Muscle layer of duodenum (tissue), 2 donors: ENCODE data around the gene ADAM22.

Experiments
- H3K27ac ChIP-seq: one replicate; pipeline ENCODE4 v1.7.0; 2013; ENCODE audit warnings: mild to moderate bottlenecking, low read length
- H3K27me3 ChIP-seq: one replicate; pipeline ENCODE4 v1.7.0; 2013; ENCODE audit warnings: low read depth, mild to moderate bottlenecking, control low read depth, low read length
- H3K36me3 ChIP-seq, 2 donors: one replicate each; pipeline ENCODE4 v1.7.0; 2013; ENCODE audit warnings: low read length in 2 of 2, control low read depth in 1 of 2, mild to moderate bottlenecking in 1 of 2; ENCODE audit not compliant: insufficient read depth in 2 of 2, control insufficient read depth in 1 of 2
- H3K4me1 ChIP-seq, 2 donors: one replicate each; pipeline ENCODE4 v1.7.0; 2013; ENCODE audit warnings: low read length in 2 of 2, mild to moderate bottlenecking in 2 of 2, control low read depth in 1 of 2, moderate library complexity in 1 of 2; ENCODE audit not compliant: insufficient read depth in 2 of 2, control insufficient read depth in 1 of 2
- H3K4me3 ChIP-seq, 2 donors: one replicate each; pipeline ENCODE4 v1.7.0; 2013; ENCODE audit warnings: low read length in 2 of 2, low read depth in 1 of 2, mild to moderate bottlenecking in 1 of 2
- H3K9me3 ChIP-seq, 2 donors: one replicate each; pipeline ENCODE4 v1.7.0; 2013; ENCODE audit warnings: low read length in 2 of 2, control low read depth in 1 of 2, mild to moderate bottlenecking in 1 of 2; ENCODE audit not compliant: control insufficient read depth in 1 of 2
- donor health status: healthy.

Gene ADAM22

DNA sequence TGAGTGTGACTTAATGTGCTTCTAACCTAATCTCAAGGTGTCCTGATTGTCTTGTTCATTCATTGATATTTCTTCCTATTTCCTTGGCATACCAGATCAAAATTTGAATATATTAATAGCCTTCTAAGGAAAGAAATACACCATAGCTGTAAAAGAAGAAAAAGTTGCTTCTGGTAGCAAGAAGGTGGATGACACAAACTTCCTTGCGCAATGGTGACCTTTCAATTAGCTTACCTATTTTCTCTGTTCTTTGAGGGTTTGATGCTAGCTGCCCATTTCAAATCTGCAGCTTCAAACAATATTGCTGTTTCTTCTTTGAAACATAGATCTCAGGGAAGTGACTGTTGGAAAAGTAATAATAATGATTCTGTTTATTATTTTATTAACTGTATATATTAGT is 108.8 kb downstream of the ADAM22 start:
- H3K4me3 ChIP-seq: no peak overlapping the region
- no peaks in the 10 kb centered on the region for H3K4me1 ChIP-seq
- no peaks in the 10 kb centered on the region for H3K27me3 ChIP-seq
- no peak overlapping the region for H3K27ac ChIP-seq
- no peaks in the 10 kb centered on the region for H3K9me3 ChIP-seq
- no peaks in the 10 kb centered on the region for H3K36me3 ChIP-seq

DNA sequence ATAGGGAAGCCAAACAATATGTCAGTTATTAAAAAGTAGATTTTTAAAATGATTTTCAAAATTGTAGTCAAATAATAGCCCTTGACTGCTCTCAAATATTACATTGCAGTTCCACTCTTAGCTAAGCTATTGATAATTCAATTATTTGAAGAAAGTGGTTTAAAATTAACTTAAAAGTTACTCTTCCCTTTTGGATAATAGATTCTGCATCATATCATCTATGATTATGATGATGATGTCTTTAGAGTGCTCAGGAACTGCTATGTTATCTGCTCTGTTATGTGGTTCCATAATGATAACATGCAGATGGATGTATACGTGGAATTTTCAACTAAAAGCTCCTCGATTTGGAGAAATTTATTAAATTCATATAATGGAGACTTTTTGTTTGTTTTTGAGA is 110.0 kb downstream of the ADAM22 start:
- H3K4me1 ChIP-seq: no peaks in the 10 kb centered on the region
- no peaks in the 10 kb centered on the region for H3K9me3 ChIP-seq
- H3K27ac ChIP-seq: no peak overlapping the region
- H3K4me3 ChIP-seq: no peak overlapping the region
- no peaks in the 10 kb centered on the region for H3K27me3 ChIP-seq
- no peaks in the 10 kb centered on the region for H3K36me3 ChIP-seq

DNA sequence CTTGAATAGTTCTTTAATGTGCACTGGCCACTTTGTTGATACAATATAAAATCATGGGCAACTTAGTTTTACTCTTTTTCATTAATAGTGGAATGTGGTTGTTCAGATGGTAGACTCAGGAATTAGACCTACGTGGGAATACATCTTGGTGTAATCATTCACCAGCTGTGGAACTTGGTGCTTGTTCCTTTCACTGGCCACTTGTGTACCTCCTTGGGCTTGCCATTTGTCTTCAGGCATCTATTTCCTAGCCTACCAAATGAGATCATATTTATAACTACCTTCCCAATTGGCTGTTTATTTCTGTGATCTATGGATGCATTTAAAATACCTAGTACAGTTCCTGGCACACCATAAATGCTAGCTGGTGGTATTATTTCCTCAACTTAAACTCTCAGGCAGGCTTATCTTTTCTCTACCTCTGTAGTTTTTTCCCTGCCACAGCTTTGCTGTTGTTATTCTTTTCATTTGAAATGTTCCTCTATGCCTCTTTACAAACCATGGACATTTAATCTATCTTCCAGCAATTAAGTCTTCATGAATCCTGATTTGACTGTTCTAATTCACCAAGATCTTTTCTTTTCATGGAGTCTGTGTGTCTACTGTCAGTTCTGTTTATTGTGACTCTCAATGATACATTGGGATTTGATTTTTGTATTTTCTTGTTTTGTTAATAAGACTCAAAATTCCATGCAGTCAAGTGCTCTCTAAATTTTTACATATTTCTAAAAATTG is 113.0 kb downstream of the ADAM22 start:
- Histone ChIP-seq H3K27me3 (no peaks in the 10 kb centered on the region), H3K4me1 (no peaks in the 10 kb centered on the region), H3K27ac (no peak overlapping the region), H3K9me3 (no peaks in the 10 kb centered on the region), H3K36me3 (no peaks in the 10 kb centered on the region), H3K4me3 (no peak overlapping the region)

DNA sequence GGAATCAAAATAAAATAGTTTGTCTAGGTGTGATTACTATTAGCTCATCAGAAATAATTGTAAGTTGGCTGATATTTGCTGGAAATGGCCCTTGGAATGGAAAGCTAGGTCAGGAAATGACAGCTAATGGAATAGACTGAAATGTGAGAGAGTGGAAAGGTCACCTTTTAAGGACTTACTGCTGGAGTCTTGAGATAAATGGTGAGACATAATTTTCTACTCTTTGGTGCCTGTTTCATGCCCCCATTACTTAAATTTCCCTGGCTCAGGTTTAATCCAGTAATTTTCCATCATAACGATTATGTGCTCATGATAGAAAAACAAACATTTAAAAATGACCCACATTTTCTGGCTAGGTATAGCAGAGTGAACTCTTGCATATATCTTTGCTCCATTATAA is 123.6 kb downstream of the ADAM22 start:
- no peaks in the 10 kb centered on the region for H3K9me3 ChIP-seq
- H3K4me3 ChIP-seq: no peak overlapping the region
- no peak overlapping the region for H3K27ac ChIP-seq
- H3K27me3 ChIP-seq: no peaks in the 10 kb centered on the region
- H3K36me3 ChIP-seq: no peaks in the 10 kb centered on the region
- no peaks in the 10 kb centered on the region for H3K4me1 ChIP-seq

DNA sequence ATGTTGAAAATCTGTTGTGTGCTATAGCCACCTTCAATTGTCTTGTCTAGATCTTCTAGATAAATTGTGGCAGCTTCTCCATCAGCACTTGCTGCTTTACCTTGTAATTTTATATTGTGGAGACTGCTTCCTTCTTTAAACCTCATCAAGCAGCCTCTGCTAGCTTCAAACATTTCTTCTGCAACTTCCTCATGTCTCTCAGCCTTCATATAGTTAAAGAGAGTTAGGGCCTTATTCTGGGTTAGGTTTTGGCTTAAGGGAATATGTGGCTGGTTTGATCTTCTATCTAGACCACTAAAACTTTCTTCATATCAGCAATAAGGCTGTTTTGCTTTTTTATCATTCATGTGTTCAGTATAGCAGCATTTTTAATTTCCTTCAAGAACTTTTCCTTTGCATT is 128.2 kb downstream of the ADAM22 start:
- no peaks in the 10 kb centered on the region for H3K27me3 ChIP-seq
- no peaks in the 10 kb centered on the region for H3K36me3 ChIP-seq
- no peak overlapping the region for H3K27ac ChIP-seq
- no peak overlapping the region for H3K4me3 ChIP-seq
- H3K4me1 ChIP-seq: no peaks in the 10 kb centered on the region
- no peaks in the 10 kb centered on the region for H3K9me3 ChIP-seq

DNA sequence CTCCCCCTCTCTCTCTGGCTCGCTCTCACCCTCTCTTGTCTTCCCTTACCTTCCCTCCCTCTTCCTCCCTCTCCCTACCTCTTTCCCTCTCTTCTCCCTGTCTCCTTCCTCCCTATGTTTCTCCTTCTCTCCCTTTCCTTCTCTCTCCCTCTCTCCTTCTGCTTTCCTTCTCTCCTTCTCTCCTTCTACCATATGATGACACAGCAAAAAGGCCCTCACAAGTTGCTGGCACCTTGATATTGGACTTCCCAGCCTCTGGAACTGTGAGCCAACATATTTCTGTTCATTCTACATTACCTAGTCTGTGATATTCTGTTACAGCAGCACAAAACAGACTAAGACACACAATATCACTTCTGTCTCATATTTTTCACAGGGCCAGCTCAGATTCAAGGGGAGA is 135.0 kb downstream of the ADAM22 start:
- no peaks in the 10 kb centered on the region for H3K27me3 ChIP-seq
- H3K9me3 ChIP-seq: peaks cover 0 to 8% of the 10 kb centered on the region in 2 donors
- no peak overlapping the region for H3K4me3 ChIP-seq
- no peaks in the 10 kb centered on the region for H3K36me3 ChIP-seq
- no peaks in the 10 kb centered on the region for H3K4me1 ChIP-seq
- no peak overlapping the region for H3K27ac ChIP-seq

DNA sequence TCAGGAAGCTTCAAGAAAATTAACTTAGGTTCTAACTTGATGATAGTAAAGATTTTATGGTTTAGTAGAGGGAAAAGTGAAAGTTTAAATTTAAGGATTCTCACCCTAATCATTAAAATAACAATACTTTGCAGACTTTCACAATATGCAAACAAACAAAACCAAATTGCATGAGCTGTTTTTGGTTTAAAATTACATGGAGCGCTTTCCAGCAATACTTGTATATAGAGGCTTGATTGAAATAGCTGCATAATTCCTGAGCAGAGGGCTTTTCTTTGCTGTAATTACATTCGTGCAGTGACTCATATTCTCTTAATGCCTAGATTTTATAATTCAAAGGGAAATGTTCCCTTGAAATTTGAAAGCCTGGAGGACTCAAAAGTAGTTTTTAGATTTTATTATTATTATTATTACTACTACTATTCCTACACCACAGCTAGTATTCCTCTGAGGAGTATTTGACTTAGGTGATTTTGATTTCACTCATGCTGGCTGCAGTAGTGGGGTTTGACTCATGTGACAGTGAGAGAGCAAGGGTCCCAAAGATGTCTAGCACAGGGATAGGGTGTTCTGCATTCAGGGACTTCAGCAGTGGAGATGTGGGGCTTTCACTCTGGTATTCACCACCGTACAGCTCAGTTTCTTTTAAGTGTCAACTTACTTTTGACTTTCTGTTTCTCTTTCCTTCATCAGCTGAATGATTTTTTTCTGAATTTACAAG is 138.1 kb downstream of the ADAM22 start:
- no peaks in the 10 kb centered on the region for H3K36me3 ChIP-seq
- peaks cover 0 to 8% of the 10 kb centered on the region in 2 donors for H3K9me3 ChIP-seq
- H3K27ac ChIP-seq: no peak overlapping the region
- H3K27me3 ChIP-seq: no peaks in the 10 kb centered on the region
- H3K4me3 ChIP-seq: no peak overlapping the region
- no peaks in the 10 kb centered on the region for H3K4me1 ChIP-seq

DNA sequence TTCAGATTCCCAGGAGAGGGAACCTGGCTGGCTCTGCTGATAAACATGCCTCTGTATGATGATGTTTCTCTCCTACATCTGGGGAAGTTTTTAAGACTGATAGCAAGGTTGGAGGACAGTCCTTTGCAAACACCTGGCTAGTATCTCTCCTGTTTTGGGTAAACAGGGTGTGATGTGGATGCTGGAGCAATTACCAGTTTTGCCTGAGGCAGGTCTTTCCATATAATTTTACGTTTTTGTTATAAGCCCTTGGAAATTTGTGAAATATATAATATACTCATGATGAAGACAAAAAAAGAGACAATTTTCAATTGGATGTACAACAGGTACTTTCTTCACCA is 138.6 kb downstream of the ADAM22 start:
- Histone ChIP-seq H3K36me3 (no peaks in the 10 kb centered on the region), H3K4me1 (no peaks in the 10 kb centered on the region), H3K27me3 (no peaks in the 10 kb centered on the region)

DNA sequence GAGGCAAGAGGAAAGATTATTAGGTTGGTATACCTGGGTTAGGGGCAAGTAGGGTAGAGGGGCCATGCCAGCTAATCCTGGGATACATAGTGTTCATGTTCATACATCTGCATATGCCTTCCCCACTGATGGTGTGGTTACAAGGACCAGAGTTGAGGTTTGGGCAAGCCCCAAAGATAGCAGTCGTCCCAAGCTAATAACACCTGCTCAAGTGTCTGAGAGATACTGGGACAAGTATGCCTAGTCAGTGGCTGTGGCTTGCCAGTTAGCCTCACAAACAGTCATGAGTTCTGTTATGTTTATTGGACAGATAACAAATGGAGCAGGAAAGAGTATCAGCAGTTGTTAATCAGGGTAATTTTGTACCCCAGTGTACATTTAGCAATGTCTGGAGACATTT is 139.6 kb downstream of the ADAM22 start:
- peaks cover 0 to 6% of the 10 kb centered on the region in 2 donors for H3K9me3 ChIP-seq
- no peaks in the 10 kb centered on the region for H3K36me3 ChIP-seq

More for the DNA sequence above, 138.6 kb downstream of the ADAM22 start:
- Histone ChIP-seq H3K9me3 (peaks cover 0 to 8% of the 10 kb centered on the region in 2 donors), H3K27ac (no peak overlapping the region), H3K4me3 (no peak overlapping the region)

DNA sequence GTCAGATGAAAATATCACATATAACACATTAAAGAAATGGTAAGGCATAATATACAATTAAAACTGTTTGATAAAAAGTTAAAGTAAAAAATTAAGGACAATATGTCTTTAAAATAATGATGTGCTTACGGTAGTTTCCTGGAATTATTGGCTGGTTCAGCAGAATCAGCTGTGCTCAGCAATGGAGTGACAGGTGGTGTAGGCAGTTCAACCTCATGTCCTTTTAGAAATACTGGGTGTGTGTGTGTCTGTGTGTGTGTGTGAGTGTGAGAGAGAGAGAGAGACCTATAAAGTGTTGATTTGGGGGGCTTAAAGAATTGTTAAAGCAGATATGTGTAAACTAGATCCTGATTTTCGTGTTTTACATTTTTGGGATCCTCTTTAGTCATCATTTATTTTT is 141.2 kb downstream of the ADAM22 start:
- Histone ChIP-seq H3K27ac (no peak overlapping the region), H3K27me3 (no peaks in the 10 kb centered on the region), H3K4me3 (no peak overlapping the region), H3K36me3 (no peaks in the 10 kb centered on the region), H3K4me1 (no peaks in the 10 kb centered on the region), H3K9me3 (no peaks in the 10 kb centered on the region)

More for the DNA sequence above, 139.6 kb downstream of the ADAM22 start:
- H3K4me3 ChIP-seq: no peak overlapping the region
- no peak overlapping the region for H3K27ac ChIP-seq
- no peaks in the 10 kb centered on the region for H3K27me3 ChIP-seq
- no peaks in the 10 kb centered on the region for H3K4me1 ChIP-seq

DNA sequence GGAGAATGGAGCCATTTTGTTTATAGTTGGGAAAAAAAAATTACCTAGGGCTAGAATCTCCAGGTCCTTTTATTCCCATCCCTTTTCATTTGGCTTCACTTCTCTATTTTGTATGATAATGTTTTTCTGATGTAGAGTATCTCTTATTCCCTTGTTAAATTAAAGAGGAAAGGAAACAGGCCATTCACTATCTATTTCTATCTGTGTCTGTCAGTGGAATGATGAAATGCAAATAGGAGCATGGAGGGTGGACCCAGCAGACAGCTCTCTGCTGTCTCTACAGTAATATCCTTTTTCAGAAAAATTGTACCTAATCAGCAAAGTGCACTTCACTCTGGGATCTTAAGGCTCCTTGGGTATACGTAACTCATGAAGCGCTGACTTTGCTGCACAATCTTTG is 149.8 kb downstream of the ADAM22 start:
- no peak overlapping the region for H3K27ac ChIP-seq
- no peaks in the 10 kb centered on the region for H3K27me3 ChIP-seq
- no peaks in the 10 kb centered on the region for H3K36me3 ChIP-seq
- no peak overlapping the region for H3K4me3 ChIP-seq
- no peaks in the 10 kb centered on the region for H3K4me1 ChIP-seq
- no peaks in the 10 kb centered on the region for H3K9me3 ChIP-seq

DNA sequence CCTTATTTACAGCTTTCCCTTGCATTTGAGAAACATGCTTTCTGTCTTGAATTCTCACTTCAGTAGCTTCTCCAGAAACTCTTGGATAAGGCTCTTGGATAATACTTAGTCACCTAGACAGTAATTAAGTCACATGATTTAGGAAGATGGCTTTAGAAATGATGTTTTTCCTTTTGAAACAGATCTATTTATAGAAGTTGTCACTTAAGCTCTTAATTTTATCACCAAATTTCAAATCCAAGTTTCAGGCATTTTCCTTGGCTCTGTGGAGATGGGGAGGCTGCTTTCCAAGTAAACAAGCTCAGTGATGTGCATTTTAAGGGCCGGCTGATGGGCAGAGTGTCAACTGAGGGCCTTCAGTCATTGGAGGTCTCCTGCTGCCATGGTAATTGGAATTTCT is 155.5 kb downstream of the ADAM22 start:
- no peak overlapping the region for H3K27ac ChIP-seq
- no peaks in the 10 kb centered on the region for H3K36me3 ChIP-seq
- no peaks in the 10 kb centered on the region for H3K9me3 ChIP-seq
- H3K4me3 ChIP-seq: no peak overlapping the region
- H3K27me3 ChIP-seq: no peaks in the 10 kb centered on the region
- peaks cover 0 to 6% of the 10 kb centered on the region in 2 donors for H3K4me1 ChIP-seq
